Neural cell (in vitro differentiated cells): ENCODE results near the gene NFU1. TPM values are rescaled to one million over a fixed set of nuclear protein-coding genes. Genes with fewer than 3 reads are reported as not detected.

ENCODE experiments used
- H2AFZ ChIP-seq: fragments of 200-600, 300-800 bp; sonication (generic), shearing (Covaris generic); 2 replicates; pipeline ENCODE4 v1.6.0; 2014; ENCODE audit warnings: low read depth, mild to moderate bottlenecking, antibody characterized with exemption, low read length, moderate library complexity
- H3F3A ChIP-seq: fragments of 200-600 bp; shearing (Covaris generic); 2 replicates; pipeline ENCODE4 v1.6.1; 2016; ENCODE audit warnings: mild to moderate bottlenecking, moderate library complexity, mixed read lengths, antibody characterized with exemption, low read length; ENCODE audit not compliant: insufficient read depth, poor library complexity, severe bottlenecking
- H3K27ac ChIP-seq: fragments of 200-600, 300-800 bp; sonication (generic), shearing (Covaris generic); 2 replicates; pipeline ENCODE4 v1.5.1; 2014; ENCODE audit warnings: mild to moderate bottlenecking, low read length, moderate library complexity
- H3K27me3 ChIP-seq: fragments of 300-800, 200-600 bp; sonication (generic), shearing (Covaris generic); 2 replicates; pipeline ENCODE4 v1.6.0; 2014; ENCODE audit warnings: mild to moderate bottlenecking, low read depth, low read length, moderate library complexity; ENCODE audit not compliant: insufficient read depth
- H3K36me3 ChIP-seq: fragments of 300-800, 200-600 bp; sonication (generic), shearing (Covaris generic); 2 replicates; pipeline ENCODE4 v1.5.1; 2014; ENCODE audit warnings: mild to moderate bottlenecking, antibody characterized with exemption, low read length, moderate library complexity; ENCODE audit not compliant: insufficient read depth
- H3K4me2 ChIP-seq: fragments of 300-800, 200-600 bp; sonication (generic), shearing (Covaris generic); 2 replicates; pipeline ENCODE4 v1.6.0; 2014; ENCODE audit warnings: mild to moderate bottlenecking, low read length
- H3K4me3 ChIP-seq: fragments of 300-800, 200-600 bp; sonication (generic), shearing (Covaris generic); 2 replicates; pipeline ENCODE4 v1.5.1; 2014; ENCODE audit warnings: mild to moderate bottlenecking, low read length, moderate library complexity
- H3K79me2 ChIP-seq: fragments of 200-600 bp; shearing (Covaris generic); replicated peaks from 2 replicates; pipeline ENCODE4 v1.6.0; 2014; ENCODE audit warnings: mild to moderate bottlenecking, low read length, moderate library complexity; ENCODE audit not compliant: insufficient read depth
- H3K9ac ChIP-seq: fragments of 300-800, 200-600 bp; sonication (generic), shearing (Covaris generic); 2 replicates; pipeline ENCODE4 v1.6.1; 2016; ENCODE audit warnings: mild to moderate bottlenecking, low read length, mixed read lengths
- H3K9me2 ChIP-seq: fragments of 200-600 bp; shearing (Covaris generic); 2 replicates; pipeline ENCODE4 v1.6.1; 2016; ENCODE audit warnings: mild to moderate bottlenecking, low read length, mixed read lengths; ENCODE audit not compliant: insufficient read depth
- H3K9me3 ChIP-seq: fragments of 200-600, 300-800 bp; sonication (generic), shearing (Covaris generic); 2 replicates; pipeline ENCODE4 v1.6.1; 2016; ENCODE audit warnings: mild to moderate bottlenecking, mixed run types, low read length, moderate library complexity, mixed read lengths
- H4K20me1 ChIP-seq: fragments of 200-600 bp; shearing (Covaris generic); 2 replicates; pipeline ENCODE4 v1.6.1; 2016; ENCODE audit warnings: mild to moderate bottlenecking, mixed run types; ENCODE audit not compliant: insufficient read depth
- CTCF ChIP-seq: fragments of 450-650 bp; IDR thresholded peaks from 2 replicates; pipeline ENCODE4 v1.5.1; 2014; ENCODE audit warnings: antibody characterized with exemption, mild to moderate bottlenecking, moderate library complexity; ENCODE audit not compliant: poor library complexity, severe bottlenecking
- EP300 ChIP-seq: fragments of 450-650 bp; conservative IDR thresholded peaks from 2 replicates; pipeline ENCODE4 v1.6.1; 2014; ENCODE audit warnings: antibody characterized with exemption, mild to moderate bottlenecking, moderate library complexity; ENCODE audit not compliant: poor library complexity, severe bottlenecking
- EZH2 ChIP-seq: fragments of 200-600, 300-800 bp; shearing (Covaris generic), sonication (generic); IDR thresholded peaks from 2 replicates; pipeline ENCODE4 v1.6.1; 2014; ENCODE audit warnings: antibody characterized with exemption, low read length, borderline replicate concordance, mild to moderate bottlenecking; ENCODE audit not compliant: insufficient read depth, poor library complexity, severe bottlenecking
- MXI1 ChIP-seq: fragments of 450-650 bp; conservative IDR thresholded peaks from 2 replicates; pipeline ENCODE4 v1.6.1; 2014; ENCODE audit warnings: antibody characterized with exemption, mild to moderate bottlenecking; ENCODE audit not compliant: poor library complexity, severe bottlenecking
- POLR2AphosphoS5 ChIP-seq: IDR thresholded peaks from 2 replicates; pipeline ENCODE4 v1.6.1; 2012
- RAD21 ChIP-seq: fragments of 450-650 bp; conservative IDR thresholded peaks from 2 replicates; pipeline ENCODE4 v1.6.1; 2014; ENCODE audit warnings: antibody characterized with exemption, mild to moderate bottlenecking, moderate library complexity
- REST ChIP-seq: IDR thresholded peaks from 2 replicates; pipeline ENCODE4 v1.6.1; 2012; ENCODE audit warnings: borderline replicate concordance
- SMC3 ChIP-seq: fragments of 450-650 bp; conservative IDR thresholded peaks from 2 replicates; pipeline ENCODE4 v1.6.1; 2014; ENCODE audit warnings: antibody characterized with exemption, mild to moderate bottlenecking, moderate library complexity; ENCODE audit not compliant: poor library complexity
- TAF1 ChIP-seq: IDR thresholded peaks from 2 replicates; pipeline ENCODE4 v1.6.1; 2012; ENCODE audit warnings: low read depth
- polyA plus RNA-seq: library from polyadenylated mRNA; depleted of rRNA; stranded (reverse); fragments of >200 nt; gene quantifications from 2 replicates; pipeline ENCODE4 v1.2.3, GENCODE V29; 2014

The NFU1 gene
- polyA plus RNA-seq, 1 donor from 2014 or later, result 116 TPM

- Histone ChIP-seq H3K9me2 (no peaks in the 10 kb centered on the region), H3K4me3 (no peak overlapping the region), H3K9ac (no peak overlapping the region), H3K79me2 (no peaks in the 10 kb centered on the region), H3K27ac (no peak overlapping the region), H3K27me3 (no peaks in the 10 kb centered on the region), H3K9me3 (no peaks in the 10 kb centered on the region), H3F3A (no peaks in the 10 kb centered on the region), H3K36me3 (no peaks in the 10 kb centered on the region), H2AFZ (no peak overlapping the region), H4K20me1 (no peaks in the 10 kb centered on the region), H3K4me2 (no peak overlapping the region)
- no peak for TF ChIP-seq CTCF
- no peak for TF ChIP-seq REST
- no peak for TF ChIP-seq EZH2
- TF ChIP-seq TAF1, result no peak
- TF ChIP-seq EP300, result no peak
- no peak for TF ChIP-seq POLR2AphosphoS5
- TF ChIP-seq MXI1, result no peak
- TF ChIP-seq SMC3, result no peak
- TF ChIP-seq RAD21, result no peak
Observed at GRCh38 chr2:69469375-69469774, 32.1 kb upstream of the NFU1 start.

GRCh38 chr2:69466728-69467127 is 29.5 kb upstream of the NFU1 start:
- Histone ChIP-seq H3K4me2 (no peak overlapping the region), H3K27me3 (no peaks in the 10 kb centered on the region), H3K4me3 (no peak overlapping the region), H3K9ac (no peak overlapping the region), H3K9me2 (no peaks in the 10 kb centered on the region), H3K36me3 (no peaks in the 10 kb centered on the region), H3K9me3 (no peaks in the 10 kb centered on the region), H3F3A (no peaks in the 10 kb centered on the region), H3K27ac (no peak overlapping the region), H3K79me2 (no peaks in the 10 kb centered on the region), H4K20me1 (no peaks in the 10 kb centered on the region), H2AFZ (no peak overlapping the region)
- TF ChIP-seq CTCF, result no peak
- TF ChIP-seq SMC3, result no peak
- no peak for TF ChIP-seq EZH2
- TF ChIP-seq EP300, result no peak
- no peak for TF ChIP-seq POLR2AphosphoS5
- TF ChIP-seq TAF1, result no peak
- no peak for TF ChIP-seq REST
- TF ChIP-seq RAD21, result no peak
- TF ChIP-seq MXI1, result no peak
